PC-9 (cell line): ENCODE data around the gene SLC25A42.

Experiments
- CTCF ChIP-seq: fragments of 200-600 bp; sonication (generic); conservative IDR thresholded peaks from 2 replicates; pipeline ENCODE4 v1.6.1; 2017; ENCODE audit warnings: mixed run types, antibody characterized with exemption, mild to moderate bottlenecking, moderate library complexity
- EZH2 ChIP-seq: fragments of 200-600 bp; sonication (generic); IDR thresholded peaks from 2 replicates; pipeline ENCODE4 v1.8.0; 2017; ENCODE audit warnings: antibody characterized with exemption, low read depth

GRCh38 chr19:19160461-19161035, 96.8 kb downstream of the SLC25A42 start:
- TF ChIP-seq CTCF (no peak), EZH2 (no peak)
